Hematopoietic multipotent progenitor cell treated with erythropoietin and hydrocortisone succinate and interleukin-3 and kit ligand, for 17 days (in vitro differentiated cells): ENCODE measurements around the gene PEX12.
"Not testable (repeated sequence)": the region's sequence is repeated elsewhere in the genome, so short reads cannot be mapped to it uniquely, and the experiment has no call there.

ENCODE experiments used
- DNase-seq: peaks from one replicate; pipeline ENCODE4 v3.0.0-alpha.2; 2015; ENCODE audit warnings: low spot score

Gene PEX12

GRCh38 chr17:35535406-35535805, 43.0 kb downstream of the PEX12 start:
- not testable (repeated sequence) for DNase-seq

GRCh38 chr17:35534576-35535093, 43.7 kb downstream of the PEX12 start:
- no peak for DNase-seq

GRCh38 chr17:35531160-35531559, 47.2 kb downstream of the PEX12 start:
- DNase-seq: no peak

- DNase-seq: no peak
Measured at GRCh38 chr17:35529866-35530265, 48.5 kb downstream of the PEX12 start.

- not testable (repeated sequence) for DNase-seq
Measured at GRCh38 chr17:35529326-35529725, 49.0 kb downstream of the PEX12 start.
